Choroid plexus epithelial cell (primary cell): ENCODE data around the gene PRKG1.

ENCODE experiments used
- DNase-seq: peaks from one replicate; pipeline ENCODE4 v3.0.0-alpha.2; 2010; ENCODE audit warnings: low read depth
- H3K4me3 ChIP-seq: 2 replicates; pipeline ENCODE4 v1.5.1; 2011; ENCODE audit warnings: low read depth, mild to moderate bottlenecking, control low read depth, low read length, moderate library complexity
- TF ChIP-seq, protein P1 (sequence below): conservative IDR thresholded peaks from 2 replicates; pipeline ENCODE4 v1.5.1; 2011; ENCODE audit warnings: low read depth, mild to moderate bottlenecking, control low read depth, inconsistent platforms, low read length, moderate library complexity

Gene PRKG1

DNA sequence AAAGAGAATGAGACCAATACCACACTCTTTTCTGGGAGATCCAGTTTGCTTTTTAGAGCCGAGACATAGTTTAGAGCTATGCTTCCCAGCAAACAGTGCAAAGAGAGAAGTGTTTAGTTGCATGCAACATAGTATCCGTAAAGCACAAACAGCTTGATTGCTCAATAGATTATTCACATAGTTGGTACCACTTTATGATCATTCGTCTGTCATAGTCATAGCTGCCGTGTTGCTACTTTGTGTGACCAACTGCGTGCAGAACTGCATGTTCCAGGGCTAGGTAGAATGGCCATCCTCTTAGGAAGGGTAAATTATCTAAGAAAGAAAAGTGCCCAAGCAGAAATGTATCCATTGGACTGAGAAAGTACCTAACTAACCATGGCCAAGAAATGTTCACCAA is 1036.3 kb downstream of the PRKG1 start:
- DNase-seq: no peak
- no peak overlapping the region for H3K4me3 ChIP-seq
- TF ChIP-seq, protein P1, sequence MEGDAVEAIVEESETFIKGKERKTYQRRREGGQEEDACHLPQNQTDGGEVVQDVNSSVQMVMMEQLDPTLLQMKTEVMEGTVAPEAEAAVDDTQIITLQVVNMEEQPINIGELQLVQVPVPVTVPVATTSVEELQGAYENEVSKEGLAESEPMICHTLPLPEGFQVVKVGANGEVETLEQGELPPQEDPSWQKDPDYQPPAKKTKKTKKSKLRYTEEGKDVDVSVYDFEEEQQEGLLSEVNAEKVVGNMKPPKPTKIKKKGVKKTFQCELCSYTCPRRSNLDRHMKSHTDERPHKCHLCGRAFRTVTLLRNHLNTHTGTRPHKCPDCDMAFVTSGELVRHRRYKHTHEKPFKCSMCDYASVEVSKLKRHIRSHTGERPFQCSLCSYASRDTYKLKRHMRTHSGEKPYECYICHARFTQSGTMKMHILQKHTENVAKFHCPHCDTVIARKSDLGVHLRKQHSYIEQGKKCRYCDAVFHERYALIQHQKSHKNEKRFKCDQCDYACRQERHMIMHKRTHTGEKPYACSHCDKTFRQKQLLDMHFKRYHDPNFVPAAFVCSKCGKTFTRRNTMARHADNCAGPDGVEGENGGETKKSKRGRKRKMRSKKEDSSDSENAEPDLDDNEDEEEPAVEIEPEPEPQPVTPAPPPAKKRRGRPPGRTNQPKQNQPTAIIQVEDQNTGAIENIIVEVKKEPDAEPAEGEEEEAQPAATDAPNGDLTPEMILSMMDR: no peak

DNA sequence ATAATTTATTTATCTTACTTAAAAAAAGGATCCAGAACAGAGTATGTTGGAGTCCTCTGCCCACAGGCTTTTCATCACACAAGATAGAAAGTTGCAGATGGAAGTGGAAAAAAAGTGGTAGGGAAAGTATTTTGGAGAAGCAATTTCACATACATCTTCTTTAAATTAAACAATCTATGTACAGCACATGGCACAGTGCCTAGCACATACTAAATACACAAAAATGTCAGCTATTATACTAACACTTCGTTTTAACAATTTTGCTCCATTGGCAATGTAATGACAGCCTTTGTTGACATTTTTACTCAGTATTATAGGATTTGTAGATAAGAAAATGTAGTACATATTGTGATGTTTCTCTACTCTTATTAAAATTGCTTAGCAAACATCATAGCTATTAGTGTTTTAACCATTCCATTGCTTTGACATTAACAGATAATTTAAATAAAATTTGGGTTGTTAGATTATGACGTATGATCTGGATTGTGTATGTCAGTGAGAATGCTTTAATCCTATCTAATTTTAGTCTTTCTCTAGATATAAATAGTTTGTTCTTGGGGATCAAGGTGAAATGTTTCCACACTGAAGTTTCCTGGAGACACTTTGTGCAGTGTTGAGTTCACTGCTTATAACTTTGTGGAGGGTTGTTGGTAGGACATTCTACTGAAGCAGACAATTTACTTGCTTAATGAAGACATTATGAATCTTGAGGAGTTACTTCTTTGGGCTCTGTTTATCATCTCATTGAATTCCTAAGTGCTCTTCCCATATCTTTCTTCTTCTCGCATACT is 1037.0 kb downstream of the PRKG1 start:
- TF ChIP-seq, protein P1: no peak
- no peak for DNase-seq

DNA sequence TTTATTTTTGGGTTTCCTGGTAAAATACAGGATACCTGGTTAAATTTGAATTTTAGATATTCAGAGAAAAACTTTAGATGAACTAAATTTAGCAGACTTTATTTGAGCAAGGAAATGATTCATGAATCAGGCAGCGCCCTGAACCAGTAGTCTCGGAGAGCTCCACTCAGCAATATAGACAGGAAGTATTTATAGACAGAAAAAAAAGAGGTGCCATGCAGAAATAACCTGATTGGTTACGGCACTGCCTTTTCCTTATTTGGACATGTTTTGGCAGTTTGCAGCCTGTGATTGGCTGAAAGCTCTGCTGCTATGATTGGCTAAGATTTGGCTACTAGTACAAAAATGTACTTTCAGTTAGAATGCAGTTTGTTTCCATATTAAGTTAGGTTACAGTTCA is 1041.5 kb downstream of the PRKG1 start:
- TF ChIP-seq, protein P1: no peak
- H3K4me3 ChIP-seq: no peak overlapping the region
- DNase-seq: peak; percentile 45

More for the DNA sequence above, 1037.0 kb downstream of the PRKG1 start:
- no peak overlapping the region for H3K4me3 ChIP-seq

DNA sequence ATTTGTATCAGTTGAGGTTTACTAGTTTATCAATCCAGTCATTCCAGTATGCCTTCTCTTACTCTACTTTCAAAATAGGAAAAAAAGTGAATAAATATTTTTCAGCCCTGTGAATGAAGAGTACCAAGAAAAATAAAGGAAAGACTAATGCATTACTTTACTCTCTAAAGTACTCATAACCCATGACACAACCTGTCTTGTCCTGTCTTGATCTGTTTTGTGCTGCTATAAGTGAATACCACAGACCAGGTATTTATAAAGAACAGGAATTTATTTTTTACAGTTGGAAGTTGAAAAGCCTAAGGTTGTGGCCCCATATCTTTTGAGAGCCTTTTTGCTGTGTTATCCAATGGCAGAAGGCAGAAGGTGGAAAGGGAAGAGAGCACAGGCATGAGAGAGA is 1045.2 kb downstream of the PRKG1 start:
- H3K4me3 ChIP-seq: no peak overlapping the region
- DNase-seq: no peak
- TF ChIP-seq, protein P1: no peak

DNA sequence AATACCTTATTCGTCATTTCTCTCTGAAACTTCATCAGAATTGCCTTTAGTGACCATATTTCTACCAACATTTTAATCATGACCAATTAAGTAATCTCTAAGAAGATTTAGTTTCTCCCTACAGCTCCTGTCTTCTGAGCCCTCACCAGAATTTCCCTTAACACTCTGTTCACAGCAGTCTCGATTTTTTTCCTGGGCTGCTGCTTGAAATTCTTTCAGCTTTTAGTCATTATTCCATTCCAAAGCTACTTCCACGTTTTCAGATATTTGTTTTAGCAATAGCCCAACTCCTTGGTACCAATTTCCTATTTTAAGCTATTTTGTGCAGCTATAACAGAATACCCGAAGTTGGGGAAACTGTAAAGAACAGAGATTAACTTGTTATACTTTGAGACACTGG is 1047.4 kb downstream of the PRKG1 start:
- peak; percentile 12 for DNase-seq
- TF ChIP-seq, protein P1: no peak
- H3K4me3 ChIP-seq: no peak overlapping the region

DNA sequence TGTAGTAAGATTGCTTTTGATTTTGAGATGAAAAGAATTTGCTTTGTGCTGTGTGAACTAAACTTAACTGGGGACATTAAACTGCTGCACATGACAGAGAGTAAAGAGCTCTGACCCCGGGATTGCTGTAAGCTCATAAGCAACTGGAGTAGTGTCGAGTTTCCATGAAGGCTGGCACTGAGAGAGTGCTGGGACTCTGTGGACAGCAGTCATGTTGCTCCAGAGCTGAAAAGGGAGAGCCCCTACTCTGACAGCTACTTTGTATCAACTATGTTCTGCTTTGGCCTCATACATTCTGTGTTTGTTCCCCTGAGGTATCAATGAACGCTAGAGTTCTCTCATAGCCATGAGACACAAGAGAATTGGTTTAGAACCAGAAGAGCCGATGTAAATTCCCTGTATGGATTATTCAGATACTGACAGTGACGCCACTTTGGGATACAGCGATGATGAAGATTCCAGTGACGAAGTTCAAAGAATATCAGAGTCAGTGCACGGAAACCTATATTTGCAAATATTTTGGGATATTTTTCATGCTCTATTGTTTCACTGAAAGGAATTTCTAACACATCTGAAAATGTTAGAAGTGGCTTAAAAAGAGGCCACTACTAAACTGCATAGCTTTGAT is 1053.9 kb downstream of the PRKG1 start:
- DNase-seq: peak; percentile 3
- H3K4me3 ChIP-seq: no peak overlapping the region
- TF ChIP-seq, protein P1: no peak
